AG04449 (cell line): ENCODE results near the gene TNFAIP8L2.
A peak's percentile ranks its signal among the peaks of the same experiment; 100 is the strongest.

Experiments used
- CTCF ChIA-PET: fragments of 350-600 bp; formaldehyde crosslinking; extraction: SDS; loops from one replicate; lab custom pipeline; 2021; ENCODE audit warnings: antibody characterized with exemption; lab: Yijun Ruan, JAX
- POLR2A ChIA-PET: fragments of 400-600, 350-600 bp; formaldehyde crosslinking; extraction: SDS; loops from one replicate; lab custom pipeline; 2020; ENCODE audit warnings: antibody characterized with exemption, inconsistent platforms; lab: Yijun Ruan, JAX
- DNase-seq: peaks from one replicate; pipeline ENCODE4 v3.0.0-alpha.2; 2010; ENCODE audit warnings: low read depth, low spot score
- H3K4me3 ChIP-seq: 2 replicates; pipeline ENCODE4 v1.5.1; 2011; ENCODE audit warnings: low read depth, mild to moderate bottlenecking, control low read depth, low read length
- TF ChIP-seq, protein P1 (sequence below): IDR thresholded peaks from one replicate; pipeline ENCODE4 v1.5.1; 2011; ENCODE audit warnings: mild to moderate bottlenecking, moderate library complexity, low read length, control low read depth, inconsistent platforms; ENCODE audit not compliant: insufficient read depth; ENCODE audit errors: missing control alignments

The TNFAIP8L2 gene

GRCh38 chr1:151147132-151147503 lies 9.3 kb upstream of the TNFAIP8L2 start:
- no peak for DNase-seq
- peak overlapping the region; percentile 80 for H3K4me3 ChIP-seq
- CTCF ChIA-PET: interaction anchor here (0.7 to 2.5 kb wide), 2 partner anchors 16 to 47 kb away, joined by 3 to 16 read pairs; no protein-coding TSS in a partner anchor
- POLR2A ChIA-PET: interaction anchor here (1.2 kb wide), 1 partner anchor 18 kb away, joined by 3 read pairs; no protein-coding TSS in a partner anchor
- TF ChIP-seq, protein P1, sequence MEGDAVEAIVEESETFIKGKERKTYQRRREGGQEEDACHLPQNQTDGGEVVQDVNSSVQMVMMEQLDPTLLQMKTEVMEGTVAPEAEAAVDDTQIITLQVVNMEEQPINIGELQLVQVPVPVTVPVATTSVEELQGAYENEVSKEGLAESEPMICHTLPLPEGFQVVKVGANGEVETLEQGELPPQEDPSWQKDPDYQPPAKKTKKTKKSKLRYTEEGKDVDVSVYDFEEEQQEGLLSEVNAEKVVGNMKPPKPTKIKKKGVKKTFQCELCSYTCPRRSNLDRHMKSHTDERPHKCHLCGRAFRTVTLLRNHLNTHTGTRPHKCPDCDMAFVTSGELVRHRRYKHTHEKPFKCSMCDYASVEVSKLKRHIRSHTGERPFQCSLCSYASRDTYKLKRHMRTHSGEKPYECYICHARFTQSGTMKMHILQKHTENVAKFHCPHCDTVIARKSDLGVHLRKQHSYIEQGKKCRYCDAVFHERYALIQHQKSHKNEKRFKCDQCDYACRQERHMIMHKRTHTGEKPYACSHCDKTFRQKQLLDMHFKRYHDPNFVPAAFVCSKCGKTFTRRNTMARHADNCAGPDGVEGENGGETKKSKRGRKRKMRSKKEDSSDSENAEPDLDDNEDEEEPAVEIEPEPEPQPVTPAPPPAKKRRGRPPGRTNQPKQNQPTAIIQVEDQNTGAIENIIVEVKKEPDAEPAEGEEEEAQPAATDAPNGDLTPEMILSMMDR: no peak

DNA sequence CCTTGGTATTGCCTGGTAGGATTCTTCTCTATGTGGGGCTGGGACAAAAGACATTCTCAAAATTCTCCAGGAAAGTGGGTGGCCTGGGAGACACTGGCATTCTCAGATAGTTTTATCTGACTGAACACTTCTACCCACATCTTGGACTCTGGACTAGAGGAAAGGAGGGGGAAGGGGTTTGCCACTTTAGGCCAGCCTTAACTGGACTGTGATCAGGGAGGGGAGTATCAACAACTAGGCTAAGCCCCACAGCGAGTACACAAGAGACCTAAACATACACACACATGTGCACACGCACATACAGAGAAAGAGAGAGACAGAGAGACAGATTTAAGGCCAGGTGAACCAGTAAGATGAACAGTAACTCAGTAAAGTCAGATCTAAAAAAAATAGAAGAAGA lies 8.8 kb upstream of the TNFAIP8L2 start:
- no peak overlapping the region for H3K4me3 ChIP-seq
- CTCF ChIA-PET: interaction anchor here (2.5 kb wide), 1 partner anchor 47 kb away, joined by 16 read pairs; no protein-coding TSS in a partner anchor
- TF ChIP-seq, protein P1: no peak
- POLR2A ChIA-PET: interaction anchor here (1.2 kb wide), 1 partner anchor 17 kb away, joined by 3 read pairs; no protein-coding TSS in a partner anchor
- no peak for DNase-seq

DNA sequence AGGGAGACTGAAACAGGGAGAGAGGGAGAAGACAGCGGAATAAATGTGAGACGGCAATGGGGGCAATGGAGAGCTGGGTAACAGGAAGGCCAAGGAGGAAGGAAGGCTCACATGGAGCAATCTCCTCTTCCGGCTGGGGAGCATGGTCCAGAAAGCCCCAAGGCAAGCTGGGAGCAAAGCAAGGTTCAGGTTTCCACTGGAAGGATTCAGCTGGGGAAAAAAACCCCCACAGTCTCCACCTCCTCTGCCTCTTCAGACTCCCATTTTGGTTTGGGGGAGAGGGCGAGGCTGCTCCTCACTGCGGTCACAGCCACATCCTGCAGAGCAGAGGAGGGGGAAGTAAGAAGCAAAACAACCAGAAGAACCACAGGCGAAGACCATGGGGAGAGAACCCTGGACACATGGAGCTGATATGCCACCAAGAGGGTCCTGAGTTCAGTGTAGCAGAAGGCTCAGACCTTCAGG lies 650 bp downstream of the TNFAIP8L2 start:
- TF ChIP-seq, protein P1: no peak
- no peak for DNase-seq
- ChIA-PET CTCF (interaction anchor here (0.6 to 19.8 kb wide), 12 partner anchors 8 to 132 kb away, joined by 3 to 412 read pairs (median 6); partner anchors contain the start of genes C1orf56, LYSMD1 and SCNM1), POLR2A (no interaction called here)
- H3K4me3 ChIP-seq: no peak overlapping the region

GRCh38 chr1:151158326-151158725 lies 1.9 kb downstream of the TNFAIP8L2 start:
- H3K4me3 ChIP-seq: no peak overlapping the region
- ChIA-PET POLR2A (no interaction called here), CTCF (interaction anchor here (1.3 to 19.8 kb wide), 3 partner anchors 9 to 134 kb away, joined by 4 to 412 read pairs (median 4); no protein-coding TSS in a partner anchor)
- no peak for DNase-seq
- TF ChIP-seq, protein P1: no peak

DNA sequence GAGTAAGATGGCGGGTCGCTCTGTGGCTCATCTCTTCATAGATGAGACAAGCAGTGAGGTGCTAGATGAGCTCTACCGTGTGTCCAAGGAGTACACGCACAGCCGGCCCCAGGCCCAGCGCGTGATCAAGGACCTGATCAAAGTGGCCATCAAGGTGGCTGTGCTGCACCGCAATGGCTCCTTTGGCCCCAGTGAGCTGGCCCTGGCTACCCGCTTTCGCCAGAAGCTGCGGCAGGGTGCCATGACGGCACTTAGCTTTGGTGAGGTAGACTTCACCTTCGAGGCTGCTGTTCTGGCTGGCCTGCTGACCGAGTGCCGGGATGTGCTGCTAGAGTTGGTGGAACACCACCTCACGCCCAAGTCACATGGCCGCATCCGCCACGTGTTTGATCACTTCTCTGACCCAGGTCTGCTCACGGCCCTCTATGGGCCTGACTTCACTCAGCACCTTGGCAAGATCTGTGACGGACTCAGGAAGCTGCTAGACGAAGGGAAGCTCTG lies 2.4 kb downstream of the TNFAIP8L2 start:
- TF ChIP-seq, protein P1: no peak
- no peak overlapping the region for H3K4me3 ChIP-seq
- ChIA-PET POLR2A (no interaction called here), CTCF (interaction anchor here (0.9 to 19.8 kb wide), 4 partner anchors 10 to 134 kb away, joined by 3 to 412 read pairs (median 4); no protein-coding TSS in a partner anchor)
- DNase-seq: no peak

DNA sequence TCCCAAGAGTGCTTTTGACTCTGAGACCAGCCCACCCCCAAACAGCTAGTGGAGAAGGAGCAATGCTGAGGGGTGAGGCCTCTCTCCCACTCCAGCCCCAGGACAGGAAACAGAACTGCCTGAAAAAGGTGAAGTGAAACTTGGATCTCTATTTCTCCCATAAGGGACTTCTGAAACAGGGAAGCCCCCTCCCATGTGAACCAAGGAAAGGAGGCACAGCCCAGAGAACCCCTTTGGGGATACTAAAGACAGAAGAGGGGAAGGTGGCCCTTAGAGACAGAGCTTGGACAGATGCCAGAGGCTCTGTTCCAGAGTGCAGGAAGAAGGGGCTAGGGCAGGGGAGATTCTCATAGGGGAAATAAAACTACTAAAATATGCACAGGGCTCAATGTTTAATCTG lies 2.9 kb downstream of the TNFAIP8L2 start:
- ChIA-PET POLR2A (no interaction called here), CTCF (interaction anchor here (0.9 to 19.8 kb wide), 2 partner anchors 44 to 60 kb away, joined by 3 to 412 read pairs; no protein-coding TSS in a partner anchor)
- no peak overlapping the region for H3K4me3 ChIP-seq
- TF ChIP-seq, protein P1: no peak
- no peak for DNase-seq
